SK-N-SH (cell line): ENCODE measurements around the gene GYG1. TPM values are rescaled to one million over a fixed set of nuclear protein-coding genes. Genes with fewer than 3 reads are reported as not detected.

Experiments
- CTCF ChIA-PET: fragments of 300-600, 350-600 bp; formaldehyde crosslinking; extraction: SDS; loops from one replicate; lab custom pipeline; 2021; lab: Yijun Ruan, JAX
- POLR2A ChIA-PET: fragments of 350-600 bp; sonication (Branson Sonifier 250); formaldehyde crosslinking; extraction: SDS; loops from one replicate; lab custom pipeline; 2020; ENCODE audit warnings: antibody characterized with exemption, inconsistent platforms; lab: Yijun Ruan, JAX
- DNase-seq: peaks from one replicate; pipeline ENCODE4 v3.0.0; 2012
- H2AFZ ChIP-seq: fragments of 200-600 bp; sonication (generic); 2 replicates; pipeline ENCODE4 v1.8.1; 2016; ENCODE audit warnings: antibody characterized with exemption, mild to moderate bottlenecking, low read depth
- H3F3A ChIP-seq: fragments of 200-600 bp; sonication (generic); replicated peaks from 2 replicates; pipeline ENCODE3; 2016; ENCODE audit warnings: antibody characterized with exemption, mild to moderate bottlenecking; ENCODE audit not compliant: insufficient read depth
- H3K27ac ChIP-seq, 2 experiments: fragments of 200-500 bp in 1 of 2; fragments of 200-600 bp in 1 of 2; sonication (Bioruptor generic) in 1 of 2; sonication (generic), shearing (Covaris generic) in 1 of 2; 2 replicates each; pipeline versions ENCODE4 v1.5.1 to v1.6.1; 2014 to 2016; ENCODE audit warnings: low read depth in 2 of 2, inconsistent platforms in 1 of 2, low read length in 1 of 2, mild to moderate bottlenecking in 1 of 2, mixed read lengths in 1 of 2
- H3K27me3 ChIP-seq: fragments of 200-600 bp; sonication (generic), shearing (Covaris generic); 2 replicates; pipeline ENCODE4 v1.6.1; 2016; ENCODE audit warnings: mixed run types; ENCODE audit not compliant: insufficient read depth
- H3K36me3 ChIP-seq, 2 experiments: fragments of 200-500 bp in 1 of 2; fragments of 200-600 bp in 1 of 2; sonication (Bioruptor generic) in 1 of 2; sonication (generic) in 1 of 2; replicated peaks in 1 of 2; 2 replicates each; pipeline versions ENCODE3 to v1.5.1; 2014 to 2016; ENCODE audit warnings: low read length in 1 of 2, mild to moderate bottlenecking in 1 of 2; ENCODE audit not compliant: insufficient read depth in 2 of 2, control insufficient read depth in 1 of 2
- H3K4me1 ChIP-seq, 2 experiments: fragments of 200-500 bp in 1 of 2; fragments of 200-600 bp in 1 of 2; sonication (Bioruptor generic) in 1 of 2; sonication (generic), shearing (Covaris generic) in 1 of 2; 2 replicates each; pipeline versions ENCODE4 v1.5.1 to v1.6.1; 2014 to 2016; ENCODE audit warnings: low read depth in 1 of 2, low read length in 1 of 2, mixed run types in 1 of 2; ENCODE audit not compliant: insufficient read depth in 2 of 2, control insufficient read depth in 1 of 2
- H3K4me2 ChIP-seq: fragments of 200-600 bp; sonication (generic), shearing (Covaris generic); 2 replicates; pipeline ENCODE4 v1.6.1; 2017; ENCODE audit warnings: mixed run types
- H3K4me3 ChIP-seq, 2 experiments: fragments of 200-500 bp in 1 of 2; fragments of 200-600 bp in 1 of 2; sonication (Bioruptor generic) in 1 of 2; sonication (generic), shearing (Covaris generic) in 1 of 2; 2 replicates each; pipeline versions ENCODE4 v1.5.1 to v1.8.1; 2014 to 2016; ENCODE audit warnings: low read depth in 2 of 2, inconsistent platforms in 1 of 2, low read length in 1 of 2, mild to moderate bottlenecking in 1 of 2, mixed read lengths in 1 of 2, moderate library complexity in 1 of 2
- H3K79me2 ChIP-seq: fragments of 200-600 bp; sonication (generic); 2 replicates; pipeline ENCODE4 v1.8.1; 2017; ENCODE audit warnings: mild to moderate bottlenecking; ENCODE audit not compliant: insufficient read depth
- H3K9ac ChIP-seq: fragments of 200-600 bp; sonication (generic); 2 replicates; pipeline ENCODE4 v1.6.1; 2017; ENCODE audit warnings: mixed run types
- H3K9me2 ChIP-seq: fragments of 200-600 bp; sonication (generic); 2 replicates; pipeline ENCODE4 v1.6.1; 2017; ENCODE audit warnings: mixed run types
- H3K9me3 ChIP-seq: fragments of 200-600 bp; sonication (generic); 2 replicates; pipeline ENCODE4 v1.6.1; 2017; ENCODE audit warnings: mixed run types, mild to moderate bottlenecking, moderate library complexity
- H4K20me1 ChIP-seq: fragments of 200-600 bp; sonication (generic); 2 replicates; pipeline ENCODE4 v1.6.1; 2017; ENCODE audit warnings: mild to moderate bottlenecking, mixed run types; ENCODE audit not compliant: insufficient read depth
- CHD2 ChIP-seq: fragments of 150-350 bp; IDR thresholded peaks from 2 replicates; pipeline ENCODE4 v1.6.1; 2018; ENCODE audit warnings: low read length; ENCODE audit not compliant: partially characterized antibody
- EZH2phosphoT487 ChIP-seq: fragments of 200-600 bp; sonication (generic); IDR thresholded peaks from 2 replicates; pipeline ENCODE4 v1.6.1; 2017; ENCODE audit warnings: low read depth, mixed run types, mild to moderate bottlenecking, antibody characterized with exemption, moderate library complexity, borderline replicate concordance
- FOSL2 ChIP-seq: IDR thresholded peaks from 2 replicates; pipeline ENCODE4 v1.4.0; 2012; ENCODE audit warnings: low read depth, mild to moderate bottlenecking, moderate library complexity, borderline replicate concordance
- FOXM1 ChIP-seq: IDR thresholded peaks from 2 replicates; pipeline ENCODE4 v1.4.0; 2012; ENCODE audit warnings: low read depth, mild to moderate bottlenecking
- GATA2 ChIP-seq: sonication (generic); formaldehyde crosslinking; IDR thresholded peaks from 2 replicates; pipeline ENCODE4 v1.5.0; 2020; ENCODE audit warnings: mild to moderate bottlenecking, missing genetic modification reagents
- JUND ChIP-seq: IDR thresholded peaks from 2 replicates; pipeline ENCODE4 v1.4.0; 2012
- NFIC ChIP-seq: IDR thresholded peaks from 2 replicates; pipeline ENCODE4 v1.4.0; 2012; ENCODE audit warnings: borderline replicate concordance
- NRF1 ChIP-seq: IDR thresholded peaks from 2 replicates; pipeline ENCODE4 v1.6.1; 2012; ENCODE audit warnings: low read depth, mild to moderate bottlenecking, low read length
- RCOR1 ChIP-seq: fragments of 150-350 bp; IDR thresholded peaks from 2 replicates; pipeline ENCODE4 v1.6.1; 2017; ENCODE audit warnings: antibody characterized with exemption, low read length
- RFX5 ChIP-seq: IDR thresholded peaks from 2 replicates; pipeline ENCODE4 v1.6.1; 2012; ENCODE audit warnings: mild to moderate bottlenecking, improper control_type of control experiment, low read length
- RXRA ChIP-seq: IDR thresholded peaks from 2 replicates; pipeline ENCODE4 v1.4.0; 2012; ENCODE audit warnings: low read depth, mild to moderate bottlenecking, borderline replicate concordance
- SMC3 ChIP-seq: IDR thresholded peaks from 2 replicates; pipeline ENCODE4 v1.6.1; 2012; ENCODE audit warnings: low read depth, low read length, improper control_type of control experiment
- TCF12 ChIP-seq: IDR thresholded peaks from 2 replicates; pipeline ENCODE4 v1.4.0; 2012
- YY1 ChIP-seq: IDR thresholded peaks from 2 replicates; pipeline ENCODE4 v1.4.0; 2012; ENCODE audit warnings: low read depth, mild to moderate bottlenecking
- WGBS: methylation state at CpG from one replicate; pipeline ENCODE4 v1.1.6; 2017; ENCODE audit warnings: low lambda C conversion rate; 5-methylcytosine and 5-hydroxymethylcytosine counted together
- polyA plus RNA-seq, 3 experiments: library from polyadenylated mRNA; depleted of rRNA; stranded (reverse); fragments of >200 nt; gene quantifications; 2 replicates each; pipeline ENCODE4 v1.2.3, GENCODE V29; 2012
- TF ChIP-seq, protein P1 (sequence below): IDR thresholded peaks from 2 replicates; pipeline ENCODE4 v1.4.0; 2012; ENCODE audit warnings: low read depth
- TF ChIP-seq, protein P2 (sequence below): IDR thresholded peaks from 2 replicates; pipeline ENCODE4 v1.4.0; 2012; ENCODE audit warnings: low read depth, borderline replicate concordance

Gene GYG1
- polyA plus RNA-seq, 1 of the 3 experiments (the other 2 are of a cell fraction): 16.8 TPM

DNA sequence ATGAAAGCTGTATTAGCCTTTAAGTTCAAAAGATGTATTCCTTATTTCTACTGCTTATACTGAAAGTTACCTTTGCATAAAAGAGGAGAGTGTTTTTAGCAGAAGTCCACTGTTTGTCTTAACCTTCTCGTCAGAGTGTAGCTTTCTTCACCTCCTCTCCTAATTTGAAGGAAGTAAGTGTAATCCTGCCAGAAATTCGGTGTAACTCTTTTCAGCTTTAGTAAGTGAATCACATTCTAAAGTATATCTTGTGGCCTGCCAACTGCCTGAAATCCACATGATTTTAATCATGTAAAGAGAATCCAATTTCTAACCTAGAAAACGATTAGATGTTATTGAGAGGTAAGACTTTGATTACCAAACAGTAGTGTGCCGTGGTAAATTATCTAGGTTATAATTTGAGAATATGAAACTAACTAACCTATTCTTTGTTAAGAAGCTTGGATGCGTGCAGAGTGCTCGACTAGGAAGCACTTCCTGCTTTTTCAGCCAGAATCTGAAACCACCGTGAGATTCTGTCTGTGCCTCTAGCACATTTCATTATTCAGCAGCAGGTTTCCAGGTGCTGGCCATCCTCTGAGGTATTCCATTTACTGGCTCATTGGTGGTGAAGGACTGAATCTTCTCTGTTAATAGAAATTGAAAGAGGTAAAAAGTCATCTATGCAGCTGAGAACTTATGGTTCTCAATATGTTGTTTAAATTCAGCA is 7.5 kb downstream of the GYG1 start:
- Histone ChIP-seq H3K9ac (no peak overlapping the region), H4K20me1 (no peaks in the 10 kb centered on the region), H3K4me3 (no peak overlapping the region), H3F3A (no peaks in the 10 kb centered on the region), H3K9me2 (no peaks in the 10 kb centered on the region), H3K27ac (no peak overlapping the region), H3K4me1 (no peaks in the 10 kb centered on the region), H2AFZ (no peak overlapping the region), H3K79me2 (no peaks in the 10 kb centered on the region; the same call in 1 of the 2 replicates), H3K9me3 (no peaks in the 10 kb centered on the region), H3K36me3 (peaks cover 26 to 50% of the 10 kb centered on the region in 2 experiments), H3K4me2 (no peak overlapping the region), H3K27me3 (no peaks in the 10 kb centered on the region)
- ChIA-PET POLR2A (no interaction called here), CTCF (no interaction called here)
- no peak for DNase-seq
- WGBS: 80% methylated on average over 7 of the region's 7 CpGs
- no peak for TF ChIP-seq RCOR1
- TF ChIP-seq JUND: no peak
- TF ChIP-seq RFX5: no peak
- TF ChIP-seq FOXM1: no peak
- TF ChIP-seq CHD2: no peak
- no peak for TF ChIP-seq FOSL2
- no peak for TF ChIP-seq YY1
- TF ChIP-seq, protein P1, sequence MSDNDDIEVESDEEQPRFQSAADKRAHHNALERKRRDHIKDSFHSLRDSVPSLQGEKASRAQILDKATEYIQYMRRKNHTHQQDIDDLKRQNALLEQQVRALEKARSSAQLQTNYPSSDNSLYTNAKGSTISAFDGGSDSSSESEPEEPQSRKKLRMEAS: no peak
- TF ChIP-seq EZH2phosphoT487: no peak
- TF ChIP-seq, protein P2, sequence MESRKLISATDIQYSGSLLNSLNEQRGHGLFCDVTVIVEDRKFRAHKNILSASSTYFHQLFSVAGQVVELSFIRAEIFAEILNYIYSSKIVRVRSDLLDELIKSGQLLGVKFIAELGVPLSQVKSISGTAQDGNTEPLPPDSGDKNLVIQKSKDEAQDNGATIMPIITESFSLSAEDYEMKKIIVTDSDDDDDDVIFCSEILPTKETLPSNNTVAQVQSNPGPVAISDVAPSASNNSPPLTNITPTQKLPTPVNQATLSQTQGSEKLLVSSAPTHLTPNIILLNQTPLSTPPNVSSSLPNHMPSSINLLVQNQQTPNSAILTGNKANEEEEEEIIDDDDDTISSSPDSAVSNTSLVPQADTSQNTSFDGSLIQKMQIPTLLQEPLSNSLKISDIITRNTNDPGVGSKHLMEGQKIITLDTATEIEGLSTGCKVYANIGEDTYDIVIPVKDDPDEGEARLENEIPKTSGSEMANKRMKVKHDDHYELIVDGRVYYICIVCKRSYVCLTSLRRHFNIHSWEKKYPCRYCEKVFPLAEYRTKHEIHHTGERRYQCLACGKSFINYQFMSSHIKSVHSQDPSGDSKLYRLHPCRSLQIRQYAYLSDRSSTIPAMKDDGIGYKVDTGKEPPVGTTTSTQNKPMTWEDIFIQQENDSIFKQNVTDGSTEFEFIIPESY: no peak
- no peak for TF ChIP-seq GATA2 (CRISPR knock-in tag)

DNA sequence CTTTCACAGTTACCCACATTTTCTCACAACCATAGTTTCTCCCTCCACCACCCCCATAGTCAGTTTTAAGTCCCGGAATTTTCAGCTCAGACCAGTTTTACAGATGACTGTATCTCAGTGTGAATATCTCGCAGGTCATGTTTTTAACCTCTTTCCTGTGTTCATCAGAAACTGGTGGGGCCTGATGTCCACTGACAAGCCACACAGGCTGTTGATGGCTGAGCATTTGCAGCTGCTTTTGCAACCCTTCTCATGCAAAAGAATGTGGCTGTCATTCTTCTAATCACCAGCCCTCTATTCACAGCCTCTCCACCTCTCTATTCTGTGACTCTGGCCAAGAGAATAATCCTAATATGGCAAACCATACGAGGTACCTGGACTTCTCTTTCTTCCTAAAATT is 8.5 kb downstream of the GYG1 start:
- WGBS: 91% methylated on average over 3 of the region's 3 CpGs
- no peaks in the 10 kb centered on the region; a peak in 2 of 4 replicates for H3K4me1 ChIP-seq
- no peaks in the 10 kb centered on the region for H3K79me2 ChIP-seq
- no peak overlapping the region for H2AFZ ChIP-seq
- CTCF ChIA-PET: interaction anchor here (0.6 kb wide), 1 partner anchor 361 kb away, joined by 3 read pairs; no protein-coding TSS in a partner anchor
- no peaks in the 10 kb centered on the region for H3K9me3 ChIP-seq
- H4K20me1 ChIP-seq: no peaks in the 10 kb centered on the region
- POLR2A ChIA-PET: no interaction called here
- H3K9me2 ChIP-seq: no peaks in the 10 kb centered on the region
- H3K36me3 ChIP-seq: peaks cover 21 to 48% of the 10 kb centered on the region in 2 experiments
- no peak for DNase-seq
- no peak overlapping the region for H3K4me3 ChIP-seq
- no peak overlapping the region for H3K4me2 ChIP-seq
- H3K27me3 ChIP-seq: no peaks in the 10 kb centered on the region
- no peak overlapping the region for H3K27ac ChIP-seq
- no peak overlapping the region for H3K9ac ChIP-seq
- H3F3A ChIP-seq: no peaks in the 10 kb centered on the region
- TF ChIP-seq RXRA: no peak
- no peak for TF ChIP-seq TCF12
- TF ChIP-seq NRF1: no peak
- TF ChIP-seq SMC3: no peak
- TF ChIP-seq CHD2: no peak
- no peak for TF ChIP-seq JUND
- no peak for TF ChIP-seq NFIC
